GM21447 (cell line): Measurements from ENCODE around the gene MEI1.

Source experiments
- ATAC-seq: cut with Tn5 transposase; IDR thresholded peaks from one replicate; pipeline ENCODE4 v1.9.1; 2021; ENCODE audit not compliant: unreplicated experiment

The MEI1 gene

DNA sequence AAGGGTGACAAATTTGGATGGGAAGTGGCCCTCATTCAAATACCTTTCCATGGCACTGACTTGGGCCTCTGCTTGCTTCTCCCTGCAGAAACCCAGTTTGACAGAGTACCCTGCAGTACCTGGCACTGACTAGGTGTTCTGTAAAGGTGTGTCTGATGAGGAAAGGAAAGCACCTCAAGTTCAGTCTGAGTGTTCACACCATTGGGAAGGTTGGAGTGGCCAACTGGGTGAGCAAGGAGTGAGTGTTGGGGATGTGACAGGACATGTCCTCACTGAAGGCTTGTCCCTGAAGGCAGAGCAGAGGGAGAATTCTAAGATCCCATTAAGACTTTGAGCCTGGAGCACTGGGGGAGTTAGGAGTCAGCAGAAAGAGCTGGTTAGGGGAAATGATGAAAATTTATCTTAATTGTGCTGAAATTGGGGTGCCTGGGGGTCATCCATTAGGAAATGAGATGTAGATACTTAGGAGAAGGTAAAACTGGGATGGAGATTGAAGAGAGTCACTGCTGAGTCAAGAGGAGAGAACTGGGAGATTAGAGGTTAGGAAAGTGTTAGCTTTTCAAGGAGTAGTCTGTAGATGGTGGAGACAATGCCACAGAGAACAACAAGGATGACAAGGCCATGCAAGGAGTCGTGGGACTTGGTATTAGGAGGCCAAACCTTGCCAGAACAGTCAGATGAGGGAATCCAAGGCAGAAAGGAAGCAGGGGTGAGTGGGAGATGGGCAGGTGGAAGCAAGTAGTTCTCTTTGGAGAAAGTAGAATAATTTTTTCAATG, 139.7 kb downstream of the MEI1 start:
- no peak for ATAC-seq

GRCh38 chr22:41840216-41840615, 140.9 kb downstream of the MEI1 start:
- ATAC-seq = no peak

DNA sequence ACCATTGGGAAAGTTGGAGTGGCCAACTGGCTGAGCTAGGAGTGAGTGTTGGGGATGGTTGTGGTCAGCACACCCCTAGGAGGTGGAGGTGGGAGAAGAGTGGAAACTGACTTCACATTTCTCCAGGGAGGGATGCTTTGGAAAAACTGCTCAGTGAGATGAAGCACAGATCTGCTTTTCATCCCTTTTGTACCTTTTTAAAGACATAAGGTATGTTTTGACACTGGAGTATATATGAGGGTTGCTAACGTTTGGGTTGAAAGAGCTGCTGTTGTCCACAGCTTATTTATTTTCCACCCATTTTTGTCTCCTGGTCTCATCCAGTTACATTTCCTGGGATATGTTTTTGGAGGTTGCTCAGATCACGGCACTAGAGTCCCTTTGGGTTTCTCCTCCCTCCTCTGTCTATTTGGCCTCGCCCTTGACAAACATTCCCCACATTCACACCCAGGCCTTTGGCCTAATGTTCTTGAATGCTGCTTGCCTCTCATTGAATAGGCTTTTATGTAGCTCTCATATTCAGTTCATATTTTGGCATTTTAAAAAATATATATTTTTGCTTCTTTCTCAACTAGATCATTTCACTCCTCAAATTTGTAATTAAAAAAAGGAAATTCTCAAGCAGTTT, 141.9 kb downstream of the MEI1 start:
- no peak for ATAC-seq

DNA sequence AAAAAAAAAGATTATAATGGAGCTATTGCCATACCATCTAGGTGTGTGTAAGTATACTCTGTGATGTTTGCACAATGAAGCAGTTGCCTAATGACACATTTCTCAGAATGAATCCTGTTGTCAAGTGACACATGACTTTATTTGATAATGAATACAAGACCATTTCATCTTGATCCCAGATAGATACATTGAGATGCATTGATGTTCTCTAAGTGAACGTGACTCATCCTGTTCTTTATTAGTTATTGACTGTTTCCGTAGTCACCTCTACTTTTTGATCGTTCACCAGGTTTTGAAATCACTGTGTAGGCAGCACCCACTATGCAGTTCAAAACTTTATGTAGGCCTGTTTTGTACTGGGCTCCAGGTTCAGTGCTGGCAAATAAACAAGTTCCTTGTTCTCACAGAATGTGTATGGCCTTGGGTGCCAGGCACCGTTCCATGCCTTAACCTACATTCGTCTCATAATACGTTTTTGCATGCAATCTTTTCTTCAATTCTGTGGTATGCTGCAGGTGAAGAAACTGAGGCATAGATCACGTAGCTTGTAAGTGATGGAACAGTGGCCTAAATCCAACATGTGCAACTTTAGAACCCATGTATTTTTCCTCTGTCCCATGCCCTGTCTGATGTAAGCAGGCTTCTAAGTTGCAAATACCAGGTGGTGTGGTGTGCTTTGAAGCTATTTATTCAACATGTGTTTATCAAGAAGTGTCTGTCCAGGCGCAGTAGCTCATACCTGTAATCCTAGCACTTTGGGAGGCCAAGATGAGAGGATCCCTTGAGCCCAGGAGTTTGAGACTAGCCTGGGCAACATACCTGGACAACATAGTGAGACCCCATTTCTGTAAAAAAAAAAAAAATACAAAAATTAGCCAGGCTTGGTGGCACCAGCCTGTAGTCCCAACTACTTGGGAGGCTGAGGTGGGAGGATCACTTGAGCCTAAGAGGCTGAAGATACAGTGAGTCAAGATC, 144.0 kb downstream of the MEI1 start:
- no peak for ATAC-seq

DNA sequence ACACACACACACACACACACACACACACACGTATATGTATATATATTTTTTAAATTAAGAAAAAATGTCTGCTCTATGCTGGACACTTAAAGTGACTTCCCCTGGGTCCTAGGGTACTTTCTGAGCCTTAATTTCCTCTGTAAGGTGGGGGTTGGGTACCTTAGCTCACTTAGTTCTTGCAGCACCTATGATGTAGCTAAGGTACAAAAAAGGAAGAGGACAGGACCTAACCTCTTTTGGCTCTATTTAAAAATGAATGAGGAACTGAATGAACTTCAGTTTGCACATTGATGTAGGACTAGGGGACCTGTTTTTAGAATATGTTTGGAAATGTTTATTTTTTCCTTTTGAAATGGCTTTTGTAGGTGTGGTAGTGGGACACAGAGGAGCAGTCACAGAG, 144.7 kb downstream of the MEI1 start:
- no peak for ATAC-seq

GRCh38 chr22:41844513-41844912, 145.2 kb downstream of the MEI1 start:
- ATAC-seq = no peak

- no peak for ATAC-seq
Observed at GRCh38 chr22:41845380-41846267, 146.3 kb downstream of the MEI1 start.

GRCh38 chr22:41846268-41846987, 147.1 kb downstream of the MEI1 start:
- no peak for ATAC-seq

DNA sequence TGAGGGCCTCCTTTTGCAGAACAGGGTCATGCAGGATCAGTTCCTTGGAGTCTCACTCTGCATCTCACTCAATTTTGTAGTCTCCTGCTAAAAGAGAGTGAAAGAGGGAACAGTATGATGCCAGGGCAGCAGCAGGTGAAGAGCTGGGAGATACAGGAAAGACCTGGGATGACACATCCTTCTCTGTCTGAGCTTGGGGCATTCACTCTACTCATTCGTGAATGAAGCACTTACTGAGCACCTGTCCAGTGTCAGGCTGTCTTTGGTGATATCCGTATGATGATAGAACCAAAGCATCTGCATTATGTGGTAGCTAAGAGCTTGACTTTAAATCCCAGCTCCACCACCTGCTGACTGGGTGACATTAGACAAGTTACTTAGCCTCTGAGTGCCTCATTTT, 148.0 kb downstream of the MEI1 start:
- ATAC-seq = no peak

GRCh38 chr22:41848468-41848867, 149.2 kb downstream of the MEI1 start:
- ATAC-seq = no peak
